GM12892 (cell line): ENCODE results near the gene PDE6G.

Experiments
- POLR2A ChIP-seq: IDR thresholded peaks from 2 replicates; pipeline ENCODE4 v1.6.1; 2011; ENCODE audit warnings: low read depth, low read length, control low read depth
- POLR2AphosphoS5 ChIP-seq: IDR thresholded peaks from 2 replicates; pipeline ENCODE4 v1.6.1; 2011; ENCODE audit warnings: low read depth, low read length, control low read depth

- TF ChIP-seq POLR2AphosphoS5, result no peak
- no peak for TF ChIP-seq POLR2A
These were observed 3.2 kb downstream of the PDE6G start for GRCh38 chr17:81652906-81653771.
